Measurements from ENCODE around the gene CARHSP1.

Gene CARHSP1

DNA sequence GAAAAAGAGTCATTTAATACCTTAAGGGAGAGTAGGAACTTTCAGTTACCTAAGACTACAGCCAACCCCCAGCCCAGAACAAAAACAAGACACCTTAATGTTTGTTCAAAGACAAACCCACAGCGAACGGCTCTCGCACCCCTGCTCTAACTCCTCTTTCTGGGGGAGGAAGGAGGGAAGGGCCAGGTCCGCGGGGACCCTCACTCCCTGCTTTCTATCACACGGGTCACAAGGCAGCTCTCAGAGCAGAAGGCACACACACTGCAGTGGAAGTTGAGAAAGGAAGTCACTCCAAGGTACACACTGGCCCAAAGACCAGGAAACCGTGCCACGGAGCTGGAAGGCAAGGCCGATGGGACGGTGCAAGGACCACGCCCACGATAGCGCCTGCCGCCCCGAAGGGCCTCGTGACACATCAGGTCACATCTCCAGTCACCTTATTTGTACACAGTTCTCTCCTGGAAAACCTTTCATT lies 23.3 kb upstream of the CARHSP1 start:
- H3K36me3 ChIP-seq, result peaks cover 56 to 88% (median 69%) of the 10 kb centered on the region in 3 donors
- H3K4me1 ChIP-seq, result peaks cover 0 to 4% (median 0%) of the 10 kb centered on the region in 4 donors
- no peak overlapping the region for H3K4me3 ChIP-seq
- TF ChIP-seq, protein P1, sequence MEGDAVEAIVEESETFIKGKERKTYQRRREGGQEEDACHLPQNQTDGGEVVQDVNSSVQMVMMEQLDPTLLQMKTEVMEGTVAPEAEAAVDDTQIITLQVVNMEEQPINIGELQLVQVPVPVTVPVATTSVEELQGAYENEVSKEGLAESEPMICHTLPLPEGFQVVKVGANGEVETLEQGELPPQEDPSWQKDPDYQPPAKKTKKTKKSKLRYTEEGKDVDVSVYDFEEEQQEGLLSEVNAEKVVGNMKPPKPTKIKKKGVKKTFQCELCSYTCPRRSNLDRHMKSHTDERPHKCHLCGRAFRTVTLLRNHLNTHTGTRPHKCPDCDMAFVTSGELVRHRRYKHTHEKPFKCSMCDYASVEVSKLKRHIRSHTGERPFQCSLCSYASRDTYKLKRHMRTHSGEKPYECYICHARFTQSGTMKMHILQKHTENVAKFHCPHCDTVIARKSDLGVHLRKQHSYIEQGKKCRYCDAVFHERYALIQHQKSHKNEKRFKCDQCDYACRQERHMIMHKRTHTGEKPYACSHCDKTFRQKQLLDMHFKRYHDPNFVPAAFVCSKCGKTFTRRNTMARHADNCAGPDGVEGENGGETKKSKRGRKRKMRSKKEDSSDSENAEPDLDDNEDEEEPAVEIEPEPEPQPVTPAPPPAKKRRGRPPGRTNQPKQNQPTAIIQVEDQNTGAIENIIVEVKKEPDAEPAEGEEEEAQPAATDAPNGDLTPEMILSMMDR (IDR thresholded peaks at IDR 0.05), result no peak
- no peak overlapping the region for H3K27ac ChIP-seq
- H3K9me3 ChIP-seq, result no peaks in the 10 kb centered on the region
- H3K27me3 ChIP-seq, result no peaks in the 10 kb centered on the region
- intact Hi-C loops (cut with DNase I; ENCODE audit: low total_unique reads), result no loop called here
- peak in 1 of 2 donors; percentile 65 for DNase-seq

DNA sequence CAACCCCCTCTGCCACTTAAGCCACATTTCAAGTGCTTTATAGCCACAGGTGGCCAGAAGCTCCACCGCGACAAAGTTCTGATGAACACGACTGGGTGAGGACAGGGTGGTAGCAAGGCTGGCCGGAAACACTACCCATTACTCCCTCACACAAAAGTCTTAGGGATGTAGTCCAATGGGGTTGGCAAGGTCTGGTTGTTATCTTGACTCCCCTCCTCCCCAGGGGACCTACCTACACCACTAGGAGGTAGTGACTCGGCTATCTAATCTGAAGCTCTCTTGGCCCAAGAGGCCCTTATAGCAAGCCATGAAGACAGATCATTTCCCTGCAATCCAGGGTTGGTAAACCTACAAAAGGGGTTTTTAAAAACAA lies 21.7 kb upstream of the CARHSP1 start:
- no peaks in the 10 kb centered on the region for H3K9me3 ChIP-seq
- intact Hi-C loops (cut with DNase I; ENCODE audit: low total_unique reads), result no loop called here
- H3K4me1 ChIP-seq, result peaks cover 0 to 16% (median 7%) of the 10 kb centered on the region in 4 donors
- H3K27me3 ChIP-seq, result no peaks in the 10 kb centered on the region
- TF ChIP-seq, protein P1 (IDR thresholded peaks at IDR 0.05), result no peak
- H3K36me3 ChIP-seq, result peaks cover 40 to 72% (median 54%) of the 10 kb centered on the region in 3 donors
- H3K27ac ChIP-seq, result no peak overlapping the region
- no peak overlapping the region for H3K4me3 ChIP-seq
- DNase-seq, result no peak

DNA sequence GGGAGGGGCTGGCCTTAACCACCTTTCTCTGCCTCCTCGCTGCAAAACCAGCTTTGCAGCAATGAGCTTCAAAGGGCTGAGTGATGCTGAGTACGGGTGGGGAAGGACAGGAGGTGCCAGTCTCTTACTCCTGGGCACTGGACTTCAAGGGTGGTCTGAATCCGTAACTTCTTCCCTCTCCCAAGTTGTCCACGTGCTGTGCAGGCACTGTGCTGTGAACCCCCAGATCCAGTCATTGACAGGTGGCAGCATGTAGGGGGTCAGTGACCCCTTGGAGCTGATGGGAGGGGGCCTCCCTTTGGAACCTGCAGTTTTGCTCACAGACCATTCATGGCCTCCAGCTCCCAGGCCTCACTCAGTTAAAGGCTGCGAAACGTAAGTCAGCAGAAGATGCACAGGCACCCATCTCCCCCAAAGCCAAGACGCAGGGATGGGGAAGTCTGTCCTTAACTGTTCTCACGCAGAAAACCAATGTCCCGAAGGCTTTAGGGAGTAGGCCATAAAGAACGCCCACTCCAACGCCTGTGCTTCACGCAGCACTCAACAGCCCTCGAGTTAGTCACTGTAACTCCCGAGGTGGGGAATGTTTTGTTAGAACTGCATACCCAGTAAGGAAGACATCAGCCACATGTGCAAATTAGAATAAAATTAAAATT lies 21.2 kb upstream of the CARHSP1 start:
- TF ChIP-seq, protein P1 (IDR thresholded peaks at IDR 0.05), result no peak
- intact Hi-C loops (cut with DNase I; ENCODE audit: low total_unique reads), result loop anchor here (5.0 kb wide), 1 partner anchor 228 kb away; no protein-coding TSS in a partner anchor
- H3K4me3 ChIP-seq, result no peak overlapping the region
- H3K36me3 ChIP-seq, result peaks cover 35 to 66% (median 48%) of the 10 kb centered on the region in 3 donors
- H3K9me3 ChIP-seq, result no peaks in the 10 kb centered on the region
- H3K4me1 ChIP-seq, result peaks cover 0 to 16% (median 7%) of the 10 kb centered on the region in 4 donors
- peaks cover 0 to 2% of the 10 kb centered on the region in 2 donors for H3K27me3 ChIP-seq
- DNase-seq, result no peak
- no peak overlapping the region for H3K27ac ChIP-seq

DNA sequence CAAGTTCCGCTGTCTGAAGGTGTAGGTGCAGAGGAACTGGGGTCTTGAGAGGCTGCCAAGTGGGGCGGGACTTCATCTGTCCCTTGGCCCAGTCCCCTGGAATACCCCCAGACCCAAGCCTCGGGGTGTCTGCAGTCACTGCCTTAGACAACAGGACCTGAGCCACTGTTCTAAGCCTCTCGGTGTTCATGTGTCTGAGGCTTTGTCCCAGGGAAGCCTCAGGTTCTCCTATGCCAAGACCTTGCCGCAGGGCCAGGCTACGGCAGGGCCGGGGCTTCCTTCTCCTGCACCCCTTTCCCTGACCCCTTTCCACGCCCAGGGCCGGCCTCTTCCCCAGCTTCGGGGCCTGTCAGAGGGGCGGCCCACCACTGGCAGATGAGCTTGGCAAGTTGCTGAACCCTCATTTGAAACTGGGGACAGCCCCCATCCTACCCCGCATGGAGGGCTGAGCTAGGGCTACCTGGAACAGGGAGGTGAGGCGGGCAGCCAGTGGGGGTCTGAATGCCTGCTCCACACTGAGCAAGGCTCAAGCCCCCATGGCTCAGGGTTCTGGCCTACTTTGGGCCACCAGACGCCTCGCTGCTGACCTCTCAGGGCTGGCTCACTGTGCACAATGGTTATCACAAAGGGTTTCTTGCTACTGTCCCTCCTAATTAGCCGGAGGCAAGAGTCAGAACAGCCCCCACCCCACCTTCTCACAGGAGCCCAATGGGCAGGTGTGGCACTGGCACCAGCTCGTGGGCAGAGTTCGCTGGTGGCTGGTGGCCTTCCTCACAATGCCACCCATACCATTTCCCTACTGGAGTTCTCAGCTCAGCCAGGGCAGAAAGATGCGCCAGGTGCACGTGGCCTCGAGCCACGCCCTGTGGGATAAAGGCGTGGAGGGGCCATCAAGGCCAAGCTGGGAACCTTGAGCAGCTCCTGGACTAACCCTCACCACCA lies 20.4 kb upstream of the CARHSP1 start:
- peaks cover 0 to 3% of the 10 kb centered on the region in 2 donors for H3K27me3 ChIP-seq
- intact Hi-C loops (cut with DNase I; ENCODE audit: low total_unique reads), result loop anchor here (5.0 kb wide), 1 partner anchor 227 kb away; no protein-coding TSS in a partner anchor
- no peak for DNase-seq
- no peak overlapping the region for H3K4me3 ChIP-seq
- no peaks in the 10 kb centered on the region for H3K9me3 ChIP-seq
- peaks cover 0 to 16% (median 7%) of the 10 kb centered on the region in 4 donors for H3K4me1 ChIP-seq
- peaks cover 27 to 58% (median 40%) of the 10 kb centered on the region in 3 donors for H3K36me3 ChIP-seq
- no peak overlapping the region for H3K27ac ChIP-seq
- TF ChIP-seq, protein P1 (IDR thresholded peaks at IDR 0.05), result no peak

DNA sequence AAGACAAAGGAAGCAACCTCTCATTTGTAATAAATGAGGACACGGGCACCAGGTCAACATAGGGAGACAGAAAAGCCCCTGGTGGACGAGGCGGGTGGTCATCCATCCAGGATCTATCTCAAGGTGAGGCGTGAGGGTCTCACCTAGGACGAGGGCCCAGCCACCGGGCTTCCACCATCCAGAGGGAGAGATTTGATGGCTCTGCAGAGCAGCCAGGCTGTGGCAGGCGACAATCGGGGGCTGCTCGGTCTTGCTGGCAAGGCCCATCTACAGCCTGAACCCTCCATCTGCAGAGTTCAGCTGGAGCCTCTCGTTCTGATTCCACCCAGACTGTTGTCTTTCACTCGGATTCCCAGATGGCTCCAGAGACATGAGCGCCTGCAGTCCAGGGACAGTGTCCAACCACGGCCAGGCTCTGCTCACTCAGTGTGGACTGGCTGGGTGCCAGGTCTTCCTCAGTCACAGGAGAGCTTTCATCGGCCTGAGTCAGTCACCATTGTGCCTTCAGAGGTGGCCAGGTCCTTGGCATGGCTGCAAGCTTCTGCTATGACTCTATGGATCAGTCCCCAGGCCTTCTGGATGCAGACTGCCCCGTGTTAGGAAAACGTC lies 19.2 kb upstream of the CARHSP1 start:
- peaks cover 15 to 47% (median 29%) of the 10 kb centered on the region in 3 donors for H3K36me3 ChIP-seq

More for the DNA sequence above, 19.2 kb upstream of the CARHSP1 start:
- H3K4me3 ChIP-seq, result no peak overlapping the region
- DNase-seq, result peak in 1 of 2 donors; percentile 59
- H3K9me3 ChIP-seq, result no peaks in the 10 kb centered on the region
- intact Hi-C loops (cut with DNase I; ENCODE audit: low total_unique reads), result loop anchor here (5.0 kb wide), 1 partner anchor 226 kb away; no protein-coding TSS in a partner anchor
- no peak overlapping the region for H3K27ac ChIP-seq
- H3K4me1 ChIP-seq, result peaks cover 0 to 16% (median 7%) of the 10 kb centered on the region in 4 donors
- peaks cover 0 to 8% of the 10 kb centered on the region in 2 donors for H3K27me3 ChIP-seq
- TF ChIP-seq, protein P1 (IDR thresholded peaks at IDR 0.05), result no peak
